A549 treated with DMSO at 1 μM for 4 hours (cell line): ENCODE results near the gene ARHGAP22. TPM values are rescaled to one million over a fixed set of nuclear protein-coding genes. Genes with fewer than 3 reads are reported as not detected.

Experiments used
- total RNA-seq: library from RNA; stranded (reverse); fragments of 200-300 nt; extraction: Qiagen RNA extraction; gene quantifications from 5 replicates; pipeline ENCODE4 v1.2.3, GENCODE V29; 2022; ENCODE audit warnings: low read depth

ARHGAP22 gene, protein sequence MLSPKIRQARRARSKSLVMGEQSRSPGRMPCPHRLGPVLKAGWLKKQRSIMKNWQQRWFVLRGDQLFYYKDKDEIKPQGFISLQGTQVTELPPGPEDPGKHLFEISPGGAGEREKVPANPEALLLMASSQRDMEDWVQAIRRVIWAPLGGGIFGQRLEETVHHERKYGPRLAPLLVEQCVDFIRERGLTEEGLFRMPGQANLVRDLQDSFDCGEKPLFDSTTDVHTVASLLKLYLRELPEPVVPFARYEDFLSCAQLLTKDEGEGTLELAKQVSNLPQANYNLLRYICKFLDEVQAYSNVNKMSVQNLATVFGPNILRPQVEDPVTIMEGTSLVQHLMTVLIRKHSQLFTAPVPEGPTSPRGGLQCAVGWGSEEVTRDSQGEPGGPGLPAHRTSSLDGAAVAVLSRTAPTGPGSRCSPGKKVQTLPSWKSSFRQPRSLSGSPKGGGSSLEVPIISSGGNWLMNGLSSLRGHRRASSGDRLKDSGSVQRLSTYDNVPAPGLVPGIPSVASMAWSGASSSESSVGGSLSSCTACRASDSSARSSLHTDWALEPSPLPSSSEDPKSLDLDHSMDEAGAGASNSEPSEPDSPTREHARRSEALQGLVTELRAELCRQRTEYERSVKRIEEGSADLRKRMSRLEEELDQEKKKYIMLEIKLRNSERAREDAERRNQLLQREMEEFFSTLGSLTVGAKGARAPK
- 3.5 to 4.9 TPM (median 4.1 TPM) in 5 replicates for total RNA-seq

DNA sequence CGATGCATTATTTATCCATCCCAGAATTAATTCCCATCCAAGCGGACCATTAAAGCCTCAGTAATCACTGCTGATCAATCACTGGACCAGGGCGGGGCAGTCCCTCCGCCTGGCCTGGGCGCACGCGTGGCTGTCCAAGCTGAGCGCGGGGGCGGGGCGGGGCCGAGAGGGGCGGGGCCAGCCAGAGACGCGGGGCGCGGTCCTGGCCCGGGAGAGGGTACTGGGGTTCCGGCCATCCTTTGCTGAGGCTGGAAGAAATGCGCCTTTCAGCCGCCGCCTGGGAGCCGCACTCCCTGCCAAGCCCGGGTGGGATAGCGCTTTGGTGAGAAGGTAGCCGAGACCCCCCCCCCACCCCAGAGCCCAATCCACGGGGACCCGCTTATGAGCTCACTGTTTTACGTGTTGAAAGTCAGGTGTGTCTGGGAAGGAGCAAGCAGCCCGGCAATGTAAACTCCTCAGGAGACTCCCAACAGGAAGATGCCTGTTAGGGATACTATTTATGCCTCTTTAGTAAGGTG is at the start of gene ARHGAP22:
Gene ARHGAP22 (minus strand): TSS at position 83 of the 518 bp plus-strand sequence. CDS start 277 bp downstream, outside the sequence.

Other genes with a start within 250 kb of the ARHGAP22 start
- 0.01 TPM in 1 of 5 replicates, not detected in the others for gene WDFY4, start 79.8 kb upstream of the ARHGAP22 start, total RNA-seq